Activated CD4-positive, alpha-beta memory T cell treated with anti-CD3 and anti-CD28 coated beads for 36 hours (primary cell): ENCODE measurements around the gene GLE1. TPM values are rescaled to one million over a fixed set of nuclear protein-coding genes. Genes with fewer than 3 reads are reported as not detected.

Experiments
- CTCF ChIA-PET: fragments of 350-600 bp; sonication (Branson Sonifier 250); formaldehyde crosslinking; loops from one replicate; lab custom pipeline; 2021; ENCODE audit warnings: antibody characterized with exemption, inconsistent platforms; lab: Charles Lee
- POLR2A ChIA-PET: fragments of 350-600 bp; sonication (Branson Sonifier 250); formaldehyde crosslinking; loops from one replicate; lab custom pipeline; 2021; ENCODE audit warnings: antibody characterized with exemption; lab: Charles Lee
- DNase-seq: peaks from one replicate; pipeline ENCODE4 v3.0.0-alpha.2; 2020
- H3K27ac Mint-ChIP-seq: one replicate; pipeline ENCODE4 v1.8.0; 2021; ENCODE audit warnings: mixed read lengths
- H3K27me3 Mint-ChIP-seq: one replicate; pipeline ENCODE4 v1.8.0; 2021; ENCODE audit warnings: mixed read lengths
- H3K36me3 Mint-ChIP-seq: one replicate; pipeline ENCODE4 v1.8.0; 2021; ENCODE audit warnings: mixed read lengths
- H3K4me1 Mint-ChIP-seq: one replicate; pipeline ENCODE4 v1.8.0; 2021; ENCODE audit warnings: low read depth, mixed read lengths
- H3K4me3 Mint-ChIP-seq: one replicate; pipeline ENCODE4 v1.8.0; 2021; ENCODE audit warnings: mild to moderate bottlenecking, mixed read lengths
- H3K9me3 Mint-ChIP-seq: one replicate; pipeline ENCODE4 v1.8.0; 2021; ENCODE audit warnings: mixed read lengths
- intact Hi-C: fragments of 100-400 bp; cut with micrococcal nuclease; formaldehyde crosslinking; loops from one replicate; pipeline ENCODE4 v1.15.1; 2023
- total RNA-seq, 2 experiments: library from RNA; stranded (reverse); gene quantifications; one replicate each; pipeline ENCODE4 v1.2.3, GENCODE V29; 2021

The GLE1 gene
- total RNA-seq, 2 experiments from 2014 or later = 55.6 to 57.0 TPM

DNA sequence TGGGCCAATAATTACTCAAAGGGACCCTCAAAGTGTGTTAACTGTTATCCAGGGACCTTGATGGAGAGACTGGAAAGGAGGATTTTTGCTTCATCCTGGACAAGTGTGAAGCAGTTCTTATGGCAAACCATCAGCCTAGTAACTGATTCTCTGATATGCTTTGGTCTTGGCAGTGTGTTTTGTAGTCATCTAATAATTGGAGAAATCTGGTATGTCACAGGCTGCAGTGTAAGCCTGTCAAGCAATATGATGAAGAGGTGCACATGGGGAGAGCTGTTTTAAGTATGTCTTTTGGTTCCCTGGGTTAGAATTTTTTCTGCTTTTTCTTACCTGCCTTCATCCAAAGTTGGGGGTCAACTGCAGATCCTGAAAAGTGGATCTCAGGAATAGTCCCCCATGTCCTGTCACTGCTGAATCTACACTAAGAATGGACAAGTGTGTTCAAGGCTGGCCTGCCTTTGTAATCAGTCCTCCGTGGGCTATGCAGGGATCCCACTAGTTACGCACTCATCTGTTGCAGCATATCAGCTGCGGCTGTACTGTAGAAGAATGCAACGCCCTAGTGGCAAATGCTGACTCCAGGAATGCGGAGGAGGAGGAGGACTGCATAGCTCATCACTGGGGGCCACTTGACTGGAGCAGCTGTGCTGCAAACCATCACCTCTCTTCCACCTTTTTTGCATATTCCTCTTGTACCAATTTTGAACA is 49.8 kb downstream of the GLE1 start:
- Mint-ChIP-seq H3K4me1 (peaks cover 43% of the 10 kb centered on the region), H3K27ac (no peak overlapping the region), H3K4me3 (no peak overlapping the region), H3K9me3 (no peaks in the 10 kb centered on the region), H3K36me3 (peaks cover 4% of the 10 kb centered on the region), H3K27me3 (no peaks in the 10 kb centered on the region)
- intact Hi-C loops = loop anchor here (5.0 kb wide), 1 partner anchor 328 kb away; the partner anchor contains the start of genes KYAT1 and LRRC8A
- DNase-seq = peak; percentile 66
- ChIA-PET POLR2A (interaction anchor here (1.8 to 2.4 kb wide), 3 partner anchors 11 to 327 kb away, joined by 4 to 6 read pairs (median 4); partner anchors contain the start of gene KYAT1), CTCF (interaction anchor here (0.6 to 1.1 kb wide), 2 partner anchors 148 to 340 kb away, joined by 3 to 4 read pairs; partner anchors contain the start of gene PKN3)

DNA sequence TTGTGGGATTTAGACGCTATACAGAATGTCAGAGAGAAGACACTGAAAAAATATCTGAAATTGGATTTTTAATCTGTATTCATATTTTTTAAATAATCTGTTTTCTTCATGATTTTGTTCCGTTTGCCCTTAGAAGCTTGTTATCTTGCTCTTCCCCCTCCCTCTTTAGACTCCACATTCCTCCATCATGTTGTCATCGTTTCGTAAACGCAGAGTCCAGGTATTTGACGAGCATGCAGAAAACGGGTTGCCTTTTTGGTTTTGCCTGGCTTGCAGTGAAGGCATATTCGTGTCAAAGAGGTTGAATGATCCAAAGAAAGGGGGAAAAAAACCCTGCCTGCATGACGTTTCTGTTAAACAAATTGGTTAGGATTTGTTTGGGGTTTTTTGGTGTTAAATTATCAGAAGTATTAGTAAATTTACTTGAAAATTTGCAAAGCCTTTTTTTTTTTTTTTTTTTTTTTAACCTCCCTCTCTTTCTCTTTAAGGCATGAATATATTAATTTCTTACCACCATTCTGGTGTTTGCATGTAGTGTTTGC is 50.7 kb downstream of the GLE1 start:
- Mint-ChIP-seq H3K4me1 (peaks cover 34% of the 10 kb centered on the region), H3K27ac (no peak overlapping the region), H3K36me3 (peaks cover 4% of the 10 kb centered on the region), H3K9me3 (no peaks in the 10 kb centered on the region), H3K27me3 (no peaks in the 10 kb centered on the region), H3K4me3 (no peak overlapping the region)
- intact Hi-C loops = no loop called here
- ChIA-PET CTCF (interaction anchor here (1.1 kb wide), 1 partner anchor 147 kb away, joined by 3 read pairs; the partner anchor contains the start of gene PKN3), POLR2A (no interaction called here)
- no peak for DNase-seq

DNA sequence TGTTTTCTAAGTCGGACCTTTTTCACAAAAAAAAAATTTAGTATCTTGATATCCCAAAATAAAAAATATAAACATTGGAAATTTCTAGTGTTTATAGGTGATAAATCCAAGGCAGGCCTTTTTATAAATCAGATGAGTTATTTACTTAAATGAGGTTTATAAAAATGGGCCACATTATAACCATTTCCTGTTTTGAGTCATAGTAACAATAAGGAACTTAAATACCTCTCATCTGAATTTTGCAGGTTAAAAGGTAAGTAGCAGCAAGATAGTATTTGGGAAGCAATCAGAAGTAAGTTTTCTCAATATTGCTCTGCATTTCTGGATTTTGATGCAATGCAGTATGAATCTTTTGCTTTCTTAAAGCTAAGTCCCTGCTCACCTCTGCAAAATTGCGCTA is 51.8 kb downstream of the GLE1 start:
- no peak for DNase-seq
- intact Hi-C loops = no loop called here
- Mint-ChIP-seq H3K27ac (peak overlapping the region; percentile 28), H3K36me3 (peaks cover 4% of the 10 kb centered on the region), H3K9me3 (no peaks in the 10 kb centered on the region), H3K4me3 (no peak overlapping the region), H3K27me3 (no peaks in the 10 kb centered on the region), H3K4me1 (peaks cover 24% of the 10 kb centered on the region)
- ChIA-PET CTCF (no interaction called here), POLR2A (interaction anchor here (0.5 kb wide), 1 partner anchor 65 kb away, joined by 3 read pairs; no protein-coding TSS in a partner anchor)

DNA sequence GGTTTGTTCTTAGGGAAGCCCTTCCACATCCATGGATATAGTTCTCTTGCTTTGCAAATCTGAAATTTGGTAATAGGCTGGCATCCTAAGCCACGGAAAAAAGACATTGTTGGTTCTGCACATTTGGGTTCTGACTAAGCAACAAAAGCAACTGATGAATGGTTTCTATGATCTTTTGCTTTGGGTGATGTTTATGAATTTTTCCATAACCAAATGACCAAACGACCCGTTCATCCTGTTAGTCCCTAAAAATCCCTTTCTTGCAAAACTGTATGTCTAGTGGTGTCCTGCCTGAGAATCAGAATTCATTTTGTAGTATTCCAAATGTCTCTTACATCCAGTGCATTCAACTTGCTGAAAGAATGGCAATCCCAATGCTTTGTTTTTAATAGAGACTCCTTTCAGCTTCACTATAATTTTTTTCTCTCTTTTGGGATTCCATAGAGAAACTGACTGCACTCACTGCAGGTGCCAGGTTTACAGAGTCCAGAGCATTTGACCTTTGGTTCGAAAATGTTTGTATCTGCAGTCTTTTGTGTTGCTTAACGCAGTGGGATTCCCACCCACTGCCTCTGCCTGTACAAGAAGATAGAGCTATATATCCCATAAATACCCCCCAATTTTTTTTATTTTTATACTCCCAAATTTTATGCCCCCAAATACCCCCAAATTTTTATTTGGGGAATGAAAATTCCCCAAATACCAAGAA is 52.6 kb downstream of the GLE1 start:
- no peaks in the 10 kb centered on the region for H3K27me3 Mint-ChIP-seq
- no peak overlapping the region for H3K4me3 Mint-ChIP-seq
- peaks cover 6% of the 10 kb centered on the region for H3K36me3 Mint-ChIP-seq
- intact Hi-C loops = no loop called here
- peaks cover 19% of the 10 kb centered on the region for H3K4me1 Mint-ChIP-seq
- peak overlapping the region; percentile 28 for H3K27ac Mint-ChIP-seq
- DNase-seq = no peak
- H3K9me3 Mint-ChIP-seq = no peaks in the 10 kb centered on the region
- ChIA-PET POLR2A (no interaction called here), CTCF (no interaction called here)

DNA sequence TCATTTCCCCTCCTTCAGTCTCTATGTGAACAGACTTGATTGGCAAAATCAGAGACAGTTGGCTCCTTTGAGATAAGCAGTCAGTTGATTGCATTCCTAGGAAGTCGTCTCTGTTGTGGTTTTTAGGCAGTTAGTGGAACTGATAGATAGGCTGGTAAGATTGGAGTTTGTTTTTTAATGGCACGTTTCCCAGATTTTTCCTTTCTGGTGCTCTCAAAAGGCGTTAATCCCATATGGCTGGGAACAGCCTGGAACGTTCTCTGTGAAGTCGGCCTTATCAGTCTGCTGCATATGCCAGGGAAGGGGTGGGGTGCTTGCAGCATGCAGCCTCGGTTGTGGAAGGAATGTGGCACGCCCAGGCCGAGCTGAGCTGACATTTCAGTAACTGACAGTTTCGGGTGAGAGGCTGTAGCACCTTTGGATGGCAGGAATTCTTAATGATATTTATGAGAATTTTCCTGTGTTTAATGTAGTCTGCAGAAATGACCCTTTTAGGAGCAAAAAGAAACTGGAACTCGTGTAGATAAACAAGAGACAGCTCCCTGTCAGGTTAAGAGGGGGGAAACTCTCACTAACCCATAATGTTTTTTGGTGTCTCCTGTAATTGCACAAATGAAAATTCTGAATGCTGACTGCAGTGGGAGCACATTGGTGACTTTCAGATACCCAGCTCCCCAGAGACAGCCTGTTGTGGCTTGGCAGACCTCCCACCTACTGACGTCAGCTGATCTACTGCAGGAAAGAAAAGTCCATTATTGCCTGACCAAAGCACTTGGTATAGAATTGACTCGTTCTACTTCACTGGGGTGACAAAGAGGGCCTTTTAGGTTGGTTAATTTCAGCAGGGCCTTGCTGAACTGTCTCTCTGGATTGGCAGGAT is 54.2 kb downstream of the GLE1 start:
- peak overlapping the region; percentile 86 for H3K27ac Mint-ChIP-seq
- peaks cover 9% of the 10 kb centered on the region for H3K36me3 Mint-ChIP-seq

DNA sequence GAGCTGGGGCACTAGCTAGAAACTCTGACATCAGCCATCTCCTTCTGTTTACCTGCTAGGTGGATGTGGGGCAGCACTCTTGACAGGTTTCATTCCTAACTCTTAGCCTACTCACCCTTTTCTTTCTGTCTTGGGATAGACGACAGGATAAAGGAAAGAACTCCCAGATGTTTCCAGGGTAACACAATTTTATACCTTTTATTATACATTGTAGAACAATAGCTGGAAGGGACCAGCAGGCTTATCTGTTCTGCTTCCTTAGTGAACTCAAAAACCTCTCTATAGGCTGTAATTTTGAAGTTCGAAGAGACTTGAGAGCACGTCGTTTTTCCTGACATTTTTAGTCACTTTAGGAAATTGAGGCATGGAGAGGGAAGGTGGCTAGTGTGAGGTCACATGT is 61.1 kb downstream of the GLE1 start:
- no peak for DNase-seq
- ChIA-PET CTCF (interaction anchor here (1.2 kb wide), 1 partner anchor 23 kb away, joined by 5 read pairs; no protein-coding TSS in a partner anchor), POLR2A (interaction anchor here (1.5 kb wide), 1 partner anchor 13 kb away, joined by 5 read pairs; the partner anchor contains the start of gene SPTAN1)
- intact Hi-C loops = no loop called here
- H3K4me1 Mint-ChIP-seq = peaks cover 29% of the 10 kb centered on the region
- no peak overlapping the region for H3K27ac Mint-ChIP-seq
- no peaks in the 10 kb centered on the region for H3K9me3 Mint-ChIP-seq
- H3K36me3 Mint-ChIP-seq = peaks cover 24% of the 10 kb centered on the region
- H3K4me3 Mint-ChIP-seq = no peak overlapping the region
- H3K27me3 Mint-ChIP-seq = no peaks in the 10 kb centered on the region

More for the DNA sequence above, 54.2 kb downstream of the GLE1 start:
- Mint-ChIP-seq H3K4me1 (peaks cover 26% of the 10 kb centered on the region), H3K9me3 (no peaks in the 10 kb centered on the region), H3K27me3 (no peaks in the 10 kb centered on the region), H3K4me3 (peak overlapping the region; percentile 36)
- ChIA-PET POLR2A (interaction anchor here (1.2 kb wide), 1 partner anchor 8 kb away, joined by 5 read pairs; no protein-coding TSS in a partner anchor), CTCF (interaction anchor here (0.6 to 1.6 kb wide), 5 partner anchors 8 to 358 kb away, joined by 3 to 12 read pairs (median 3); no protein-coding TSS in a partner anchor)
- intact Hi-C loops = no loop called here
- peak; percentile 84 for DNase-seq

DNA sequence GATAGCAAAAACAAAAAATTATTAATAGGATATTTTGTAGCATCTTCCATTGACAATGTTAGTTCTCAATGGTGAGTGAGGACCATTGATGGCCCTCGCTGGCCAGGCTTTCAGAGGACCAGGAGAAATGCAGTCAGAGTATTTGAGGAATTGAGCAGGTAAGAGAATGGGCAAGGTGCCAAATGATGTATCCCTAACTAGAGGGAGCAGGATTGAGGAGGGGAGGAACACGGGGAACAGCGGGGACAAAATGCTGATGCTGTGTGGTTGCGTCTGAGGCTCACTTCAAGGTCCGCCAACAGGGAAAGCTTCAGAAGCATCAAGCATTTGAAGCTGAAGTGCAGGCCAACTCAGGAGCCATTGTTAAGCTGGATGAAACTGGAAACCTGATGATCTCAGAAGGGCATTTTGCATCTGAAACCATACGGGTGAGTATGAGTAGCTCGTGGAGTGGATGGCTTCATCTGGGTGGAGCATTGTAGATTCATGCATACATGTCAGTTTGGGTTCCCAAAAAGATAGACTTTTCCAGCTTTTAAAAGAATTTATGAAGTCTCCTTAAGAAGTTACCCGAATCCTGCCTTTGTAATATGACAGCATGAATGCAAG is 64.1 kb downstream of the GLE1 start:
- no peaks in the 10 kb centered on the region for H3K27me3 Mint-ChIP-seq

DNA sequence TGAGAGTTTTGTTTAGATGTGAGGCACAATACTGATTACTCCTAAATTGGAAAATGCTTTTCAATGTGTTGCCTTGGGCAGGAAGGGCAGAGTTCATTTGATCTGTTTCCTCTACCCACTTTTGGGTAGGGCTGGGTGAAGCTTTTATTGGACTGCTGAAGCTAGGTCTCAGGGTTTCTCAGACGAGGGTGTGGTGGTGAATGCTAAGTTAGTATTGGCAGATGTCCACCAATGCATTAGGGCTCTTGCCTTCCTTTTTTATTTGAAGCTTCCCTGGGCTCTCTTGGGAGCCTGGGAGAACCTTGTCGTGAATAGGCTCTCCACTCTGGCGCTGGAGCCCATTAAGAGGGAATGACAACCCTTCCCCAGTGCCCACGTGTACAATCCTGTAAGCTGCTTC is 71.0 kb downstream of the GLE1 start:
- ChIA-PET POLR2A (no interaction called here), CTCF (interaction anchor here (1.1 kb wide), 1 partner anchor 24 kb away, joined by 4 read pairs; the partner anchor contains the start of gene SPTAN1)
- no peaks in the 10 kb centered on the region for H3K9me3 Mint-ChIP-seq
- peaks cover 53% of the 10 kb centered on the region for H3K36me3 Mint-ChIP-seq
- DNase-seq = no peak
- peaks cover 15% of the 10 kb centered on the region for H3K4me1 Mint-ChIP-seq
- intact Hi-C loops = no loop called here
- H3K4me3 Mint-ChIP-seq = no peak overlapping the region
- H3K27ac Mint-ChIP-seq = no peak overlapping the region
- H3K27me3 Mint-ChIP-seq = no peaks in the 10 kb centered on the region

More for the DNA sequence above, 64.1 kb downstream of the GLE1 start:
- Mint-ChIP-seq H3K4me1 (peaks cover 30% of the 10 kb centered on the region), H3K27ac (peak overlapping the region; percentile 38), H3K36me3 (peaks cover 23% of the 10 kb centered on the region), H3K4me3 (no peak overlapping the region), H3K9me3 (no peaks in the 10 kb centered on the region)
- ChIA-PET POLR2A (interaction anchor here (0.9 to 1.8 kb wide), 3 partner anchors 16 to 261 kb away, joined by 3 to 7 read pairs (median 4); partner anchors contain the start of genes SPOUT1 and SPTAN1), CTCF (interaction anchor here (1.5 kb wide), 1 partner anchor 129 kb away, joined by 3 read pairs; no protein-coding TSS in a partner anchor)
- intact Hi-C loops = no loop called here
- DNase-seq = no peak

DNA sequence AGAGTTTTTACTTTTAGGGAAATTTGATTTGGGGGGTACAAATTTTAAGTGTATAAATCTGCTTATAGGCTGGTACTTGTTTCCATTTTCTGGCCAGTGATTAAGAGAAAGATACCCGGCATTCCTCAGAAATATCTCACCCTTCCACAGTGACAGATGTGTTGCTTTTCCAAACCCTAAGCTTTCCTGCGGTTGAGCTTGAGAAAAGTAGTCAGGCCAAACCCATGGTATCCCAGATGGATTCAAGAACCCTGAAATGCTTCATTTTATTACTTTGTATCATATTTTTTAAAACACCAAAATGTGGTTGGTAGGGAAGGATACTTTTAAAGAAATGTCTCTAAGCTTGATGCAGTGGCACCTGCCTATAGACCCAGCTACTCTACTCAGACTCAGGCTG is 71.4 kb downstream of the GLE1 start:
- H3K4me1 Mint-ChIP-seq = peaks cover 15% of the 10 kb centered on the region
- H3K36me3 Mint-ChIP-seq = peaks cover 58% of the 10 kb centered on the region
- no peak overlapping the region for H3K4me3 Mint-ChIP-seq
- intact Hi-C loops = no loop called here
- POLR2A ChIA-PET = no interaction called here
- CTCF ChIA-PET = interaction anchor here (1.1 kb wide), 1 partner anchor 24 kb away, joined by 4 read pairs; the partner anchor contains the start of gene SPTAN1
- H3K27me3 Mint-ChIP-seq = no peaks in the 10 kb centered on the region
- DNase-seq = no peak
- no peaks in the 10 kb centered on the region for H3K9me3 Mint-ChIP-seq
- H3K27ac Mint-ChIP-seq = no peak overlapping the region

DNA sequence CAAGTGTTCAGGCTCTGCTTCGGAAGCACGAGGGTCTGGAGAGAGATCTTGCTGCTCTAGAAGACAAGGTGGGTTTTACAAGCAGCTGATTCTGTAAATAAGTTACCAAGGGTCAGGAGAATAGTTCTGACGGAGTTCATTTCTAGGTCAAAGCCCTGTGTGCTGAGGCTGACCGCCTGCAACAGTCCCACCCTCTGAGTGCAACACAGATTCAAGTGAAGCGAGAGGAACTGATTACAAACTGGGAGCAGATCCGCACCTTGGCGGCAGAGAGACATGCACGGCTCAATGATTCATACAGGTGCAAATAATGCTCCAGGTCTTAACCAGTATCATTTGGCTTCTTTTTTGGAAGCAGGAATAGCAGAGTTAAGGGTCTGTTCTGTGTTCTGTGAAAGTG is 72.7 kb downstream of the GLE1 start:
- no peaks in the 10 kb centered on the region for H3K27me3 Mint-ChIP-seq
- intact Hi-C loops = no loop called here
- peaks cover 13% of the 10 kb centered on the region for H3K4me1 Mint-ChIP-seq
- H3K9me3 Mint-ChIP-seq = no peaks in the 10 kb centered on the region
- no peak for DNase-seq
- H3K36me3 Mint-ChIP-seq = peaks cover 58% of the 10 kb centered on the region
- ChIA-PET CTCF (no interaction called here), POLR2A (no interaction called here)
- no peak overlapping the region for H3K4me3 Mint-ChIP-seq
- no peak overlapping the region for H3K27ac Mint-ChIP-seq
